ENCODE results near the gene MPPED1. TPM values are rescaled to one million over a fixed set of nuclear protein-coding genes. Genes with fewer than 3 reads are reported as not detected.

Gene MPPED1
- total and polyA plus RNA-seq, 9 donors = 0.21 to 4.5 (median 0.52) TPM

DNA sequence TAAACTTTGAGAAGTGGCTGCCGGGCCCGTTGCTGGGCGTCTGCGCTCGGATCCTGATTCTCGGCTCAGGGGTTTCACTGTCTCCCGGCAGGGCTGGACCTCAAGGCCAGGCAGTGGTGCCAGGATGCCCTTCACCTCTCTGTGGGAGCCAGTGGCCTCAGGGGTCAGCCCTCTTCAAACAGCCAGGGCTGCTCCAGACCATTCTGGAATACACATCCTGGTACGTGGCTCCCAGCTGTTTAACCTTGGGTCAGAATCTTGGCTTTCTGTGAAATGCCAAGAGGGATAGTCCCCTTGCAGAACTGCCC lies 70.5 kb downstream of the MPPED1 start:
- 24% methylated on average over 8 of the region's 8 CpGs for WGBS (ENCODE audit: insufficient coverage)
- Histone ChIP-seq H3K4me1 (ENCODE audit: control insufficient read depth, insufficient read depth, low read length) (peaks cover 14% of the 10 kb centered on the region), H3K36me3 (ENCODE audit: control insufficient read depth, insufficient read depth, low read length) (no peaks in the 10 kb centered on the region), H3K4me3 (ENCODE audit: low read length) (no peak overlapping the region), H3K27me3 (ENCODE audit: control insufficient read depth, insufficient read depth, low read length) (peaks cover 8% of the 10 kb centered on the region), H3K9me3 (replicated peaks; ENCODE audit: control insufficient read depth, low read depth, low read length) (no peaks in the 10 kb centered on the region), H3K27ac (ENCODE audit: low read length) (no peak overlapping the region)
- no peak for DNase-seq

DNA sequence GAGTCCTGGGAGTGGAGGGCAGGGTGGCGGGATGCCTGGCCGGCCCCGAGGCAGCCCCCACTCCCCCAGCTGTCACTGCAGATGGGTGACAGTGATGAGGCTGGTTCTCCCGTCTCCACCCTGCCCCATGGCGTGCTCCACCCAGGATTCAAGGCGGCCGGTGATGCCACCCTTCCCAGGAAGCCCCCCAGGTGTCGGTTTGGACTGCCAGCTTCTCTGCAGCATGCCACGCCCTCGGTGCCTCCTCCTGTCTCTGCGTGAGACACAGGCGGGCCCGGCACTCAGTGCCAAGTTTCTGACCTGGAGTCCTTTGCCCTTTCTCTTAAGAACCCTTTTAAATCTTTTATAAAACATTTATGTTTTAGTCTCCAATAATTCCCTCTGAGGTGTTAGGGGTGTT lies 71.5 kb downstream of the MPPED1 start:
- Histone ChIP-seq H3K27me3 (ENCODE audit: control insufficient read depth, insufficient read depth, low read length) (peaks cover 8% of the 10 kb centered on the region), H3K36me3 (ENCODE audit: control insufficient read depth, insufficient read depth, low read length) (no peaks in the 10 kb centered on the region), H3K9me3 (replicated peaks; ENCODE audit: control insufficient read depth, low read depth, low read length) (no peaks in the 10 kb centered on the region)

DNA sequence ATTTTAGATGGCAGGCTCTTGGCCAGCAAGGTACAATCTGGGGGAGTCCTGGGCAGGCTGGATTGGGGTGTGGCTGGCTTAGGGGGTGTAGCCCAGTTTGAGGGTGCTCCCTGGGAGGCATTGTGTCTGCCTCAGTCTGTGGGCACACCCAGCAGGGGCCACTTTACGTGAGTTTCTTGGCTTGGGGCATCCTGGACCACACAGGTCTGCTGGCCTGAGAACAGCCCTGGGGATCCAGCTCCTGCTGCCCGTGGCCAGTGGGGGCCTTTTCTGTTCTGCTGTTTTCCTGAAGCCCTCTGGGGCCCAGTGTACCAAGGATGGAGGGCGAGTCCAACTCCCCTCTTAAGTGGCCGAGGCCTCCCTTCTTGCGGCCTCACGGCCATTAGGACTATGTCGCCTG lies 71.9 kb downstream of the MPPED1 start:
- Histone ChIP-seq H3K27ac (ENCODE audit: low read length) (no peak overlapping the region), H3K27me3 (ENCODE audit: control insufficient read depth, insufficient read depth, low read length) (peaks cover 8% of the 10 kb centered on the region), H3K4me3 (ENCODE audit: low read length) (no peak overlapping the region), H3K36me3 (ENCODE audit: control insufficient read depth, insufficient read depth, low read length) (no peaks in the 10 kb centered on the region), H3K4me1 (ENCODE audit: control insufficient read depth, insufficient read depth, low read length) (peaks cover 17% of the 10 kb centered on the region), H3K9me3 (replicated peaks; ENCODE audit: control insufficient read depth, low read depth, low read length) (no peaks in the 10 kb centered on the region)
- 75% methylated on average over 7 of the region's 7 CpGs for WGBS (ENCODE audit: insufficient coverage)
- DNase-seq = no peak

More for the DNA sequence above, 71.5 kb downstream of the MPPED1 start:
- Histone ChIP-seq H3K27ac (ENCODE audit: low read length) (no peak overlapping the region), H3K4me1 (ENCODE audit: control insufficient read depth, insufficient read depth, low read length) (peaks cover 17% of the 10 kb centered on the region), H3K4me3 (ENCODE audit: low read length) (no peak overlapping the region)
- WGBS (ENCODE audit: insufficient coverage) = 80% methylated on average over 7 of the region's 13 CpGs
- no peak for DNase-seq

DNA sequence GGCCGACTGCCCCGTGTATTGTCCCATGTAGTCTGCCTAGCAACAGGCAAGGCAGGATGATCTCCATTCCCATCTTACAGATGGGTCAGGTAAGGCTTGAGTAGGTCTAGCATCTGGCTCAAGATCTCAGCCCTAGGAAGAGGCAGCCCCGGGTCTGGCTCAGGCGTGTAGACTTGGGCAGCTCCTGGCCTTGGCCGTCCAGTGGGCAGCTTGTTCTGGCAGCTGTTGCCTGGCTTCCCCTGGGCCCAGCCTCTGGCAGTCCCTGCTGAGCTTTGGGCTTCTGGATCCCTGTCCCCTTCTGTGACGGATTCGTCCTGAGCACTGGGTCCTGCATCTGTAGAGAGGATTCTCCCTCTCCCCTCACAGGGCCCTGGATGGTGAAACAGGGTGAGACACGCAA lies 72.4 kb downstream of the MPPED1 start:
- H3K4me3 ChIP-seq (ENCODE audit: low read length) = no peak overlapping the region
- DNase-seq = no peak
- WGBS (ENCODE audit: insufficient coverage) = 83% methylated on average over 5 of the region's 8 CpGs
- H3K27me3 ChIP-seq (ENCODE audit: control insufficient read depth, insufficient read depth, low read length) = peaks cover 8% of the 10 kb centered on the region
- H3K9me3 ChIP-seq (replicated peaks; ENCODE audit: control insufficient read depth, low read depth, low read length) = no peaks in the 10 kb centered on the region
- no peak overlapping the region for H3K27ac ChIP-seq (ENCODE audit: low read length)
- peaks cover 19% of the 10 kb centered on the region for H3K4me1 ChIP-seq (ENCODE audit: control insufficient read depth, insufficient read depth, low read length)
- H3K36me3 ChIP-seq (ENCODE audit: control insufficient read depth, insufficient read depth, low read length) = no peaks in the 10 kb centered on the region

DNA sequence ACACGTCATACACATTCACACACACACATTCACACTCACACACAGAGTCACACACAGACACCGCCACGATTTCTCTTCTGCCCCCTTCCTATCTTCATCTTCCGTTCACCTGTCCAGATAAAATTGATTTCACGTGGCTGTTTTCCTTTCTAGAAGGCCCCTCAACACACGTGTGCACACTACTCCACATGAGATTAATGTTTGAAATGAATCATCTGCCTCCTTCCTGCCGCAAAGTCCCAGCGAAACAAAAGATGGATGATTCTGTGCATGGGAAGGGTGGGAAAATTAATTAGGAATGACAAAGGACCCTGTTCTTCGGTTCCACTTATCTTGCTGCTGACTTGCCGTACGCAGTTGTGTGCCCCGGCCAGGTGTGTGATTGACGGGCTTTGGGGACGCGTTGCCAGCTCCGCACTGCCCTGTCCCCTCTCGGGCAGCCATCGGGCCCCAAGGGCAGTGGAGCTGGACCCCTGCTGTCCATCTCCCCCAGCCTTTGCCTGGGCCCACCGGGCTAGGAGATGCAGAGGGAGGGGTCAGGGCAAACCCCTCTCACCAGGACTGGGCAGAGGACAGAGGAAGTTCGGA lies 73.8 kb downstream of the MPPED1 start:
- WGBS (ENCODE audit: insufficient coverage) = 76% methylated on average over 12 of the region's 20 CpGs
- DNase-seq = no peak
- H3K4me1 ChIP-seq (ENCODE audit: control insufficient read depth, insufficient read depth, low read length) = peaks cover 19% of the 10 kb centered on the region
- H3K27ac ChIP-seq (ENCODE audit: low read length) = no peak overlapping the region
- no peaks in the 10 kb centered on the region for H3K36me3 ChIP-seq (ENCODE audit: control insufficient read depth, insufficient read depth, low read length)
- H3K27me3 ChIP-seq (ENCODE audit: control insufficient read depth, insufficient read depth, low read length) = peaks cover 12% of the 10 kb centered on the region
- H3K4me3 ChIP-seq (ENCODE audit: low read length) = no peak overlapping the region
- no peaks in the 10 kb centered on the region for H3K9me3 ChIP-seq (replicated peaks; ENCODE audit: control insufficient read depth, low read depth, low read length)

DNA sequence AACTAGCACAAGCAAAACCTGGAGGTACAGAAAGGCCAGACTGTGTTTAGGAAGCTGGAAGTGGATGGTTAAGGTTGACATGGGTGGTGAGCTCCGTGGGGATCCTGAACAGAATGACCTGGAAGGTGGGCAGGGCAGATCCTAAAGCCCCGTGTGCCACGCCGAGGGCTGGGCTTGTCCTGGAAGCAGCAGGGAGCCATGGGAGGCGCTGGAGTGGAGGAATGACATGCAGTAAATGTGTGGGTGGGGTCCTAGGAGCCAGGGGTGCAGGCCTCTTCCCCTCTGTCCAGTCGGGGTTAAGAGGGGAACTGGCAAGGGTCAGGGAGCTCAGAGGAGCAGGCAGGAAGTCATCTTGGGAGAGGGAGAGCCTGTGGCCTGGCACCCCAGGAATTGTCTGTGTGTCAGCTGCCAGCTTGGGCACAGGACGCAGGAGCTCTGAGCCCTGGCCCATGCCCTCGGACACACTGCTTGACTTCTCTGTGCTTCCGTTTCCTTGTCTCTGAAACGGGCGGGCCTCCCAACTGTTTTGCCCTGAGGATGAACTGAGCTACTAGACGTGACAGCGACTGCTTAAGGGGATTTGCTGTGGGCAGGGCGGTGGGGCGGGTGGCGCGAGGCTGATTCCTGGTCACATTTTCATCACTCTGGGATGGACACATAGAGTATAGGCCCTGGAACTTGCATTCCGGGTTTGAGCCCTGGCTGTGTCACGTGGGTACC lies 75.7 kb downstream of the MPPED1 start:
- Histone ChIP-seq H3K4me3 (ENCODE audit: low read length) (no peak overlapping the region), H3K9me3 (replicated peaks; ENCODE audit: control insufficient read depth, low read depth, low read length) (no peaks in the 10 kb centered on the region), H3K4me1 (ENCODE audit: control insufficient read depth, insufficient read depth, low read length) (peaks cover 8% of the 10 kb centered on the region), H3K27me3 (ENCODE audit: control insufficient read depth, insufficient read depth, low read length) (peaks cover 12% of the 10 kb centered on the region), H3K36me3 (ENCODE audit: control insufficient read depth, insufficient read depth, low read length) (no peaks in the 10 kb centered on the region), H3K27ac (ENCODE audit: low read length) (no peak overlapping the region)
- DNase-seq = no peak
- 54% methylated on average over 12 of the region's 19 CpGs for WGBS (ENCODE audit: insufficient coverage)

DNA sequence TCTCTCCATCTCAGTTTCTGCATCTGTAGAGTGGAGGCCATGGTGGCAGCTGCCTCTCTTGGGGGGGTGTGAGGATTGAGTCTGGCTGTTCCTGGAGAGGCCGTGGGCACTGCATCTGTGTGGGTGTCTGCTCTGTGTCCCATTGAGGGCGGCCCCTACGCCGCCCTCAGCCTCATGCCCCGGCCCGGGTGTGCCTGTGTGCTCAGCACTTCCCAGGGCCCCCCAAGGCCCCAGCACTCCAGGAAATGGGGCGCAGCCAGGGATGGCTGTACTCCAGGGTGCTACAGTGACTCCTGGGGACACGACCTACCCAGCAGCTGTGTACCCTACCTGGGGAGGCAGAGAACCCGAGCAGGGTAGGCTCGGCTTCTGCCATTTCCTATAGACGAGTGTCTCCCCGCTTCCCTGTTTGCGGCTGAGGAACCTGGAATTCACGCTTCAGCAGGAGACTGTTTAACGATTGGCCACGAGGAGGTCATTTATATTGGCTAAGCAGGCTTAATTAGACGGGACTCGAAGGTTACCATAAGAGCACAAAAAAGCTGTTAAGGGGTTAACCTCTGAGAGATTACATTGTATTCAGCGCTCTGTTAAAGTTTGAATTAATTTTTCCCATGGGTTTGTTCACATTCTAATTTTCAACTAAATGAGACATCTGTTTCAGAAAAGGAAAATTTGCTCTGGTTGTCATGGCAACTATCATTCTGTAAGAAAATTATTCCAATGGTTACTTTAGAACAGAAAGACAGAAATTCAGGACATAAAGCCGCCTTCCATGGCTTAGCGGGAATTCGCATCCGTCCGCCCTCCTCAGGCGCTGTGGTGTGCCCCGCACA lies 76.4 kb downstream of the MPPED1 start:
- peaks cover 12% of the 10 kb centered on the region for H3K27me3 ChIP-seq (ENCODE audit: control insufficient read depth, insufficient read depth, low read length)
- peaks cover 5% of the 10 kb centered on the region for H3K4me1 ChIP-seq (ENCODE audit: control insufficient read depth, insufficient read depth, low read length)
- DNase-seq = peak; percentile 66
- H3K27ac ChIP-seq (ENCODE audit: low read length) = no peak overlapping the region
- no peak overlapping the region for H3K4me3 ChIP-seq (ENCODE audit: low read length)
- no peaks in the 10 kb centered on the region for H3K9me3 ChIP-seq (replicated peaks; ENCODE audit: control insufficient read depth, low read depth, low read length)
- 39% methylated on average over 23 of the region's 26 CpGs for WGBS (ENCODE audit: insufficient coverage)
- H3K36me3 ChIP-seq (ENCODE audit: control insufficient read depth, insufficient read depth, low read length) = no peaks in the 10 kb centered on the region

DNA sequence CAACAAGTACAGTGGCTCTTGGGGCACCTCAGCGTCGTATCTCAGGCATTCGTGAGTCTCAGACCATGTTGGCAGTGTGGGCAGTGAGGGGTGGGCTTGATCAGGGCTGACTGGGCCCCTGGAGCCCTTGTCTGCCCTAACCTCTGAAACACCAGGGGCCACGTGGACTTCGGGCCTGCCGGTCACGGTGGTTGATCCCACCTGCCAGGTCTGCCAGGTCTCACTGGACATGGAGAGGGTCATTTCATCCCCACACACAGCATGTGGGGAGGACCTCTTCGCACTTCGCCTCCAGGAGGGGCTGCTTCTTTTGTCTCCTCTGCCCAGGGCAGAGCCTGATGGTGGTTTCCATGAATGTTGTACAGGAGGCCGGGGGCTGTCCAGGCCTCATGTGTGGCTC lies 77.1 kb downstream of the MPPED1 start:
- 49% methylated on average over 7 of the region's 10 CpGs for WGBS (ENCODE audit: insufficient coverage)
- H3K4me3 ChIP-seq (ENCODE audit: low read length) = no peak overlapping the region
- no peaks in the 10 kb centered on the region for H3K9me3 ChIP-seq (replicated peaks; ENCODE audit: control insufficient read depth, low read depth, low read length)
- H3K36me3 ChIP-seq (ENCODE audit: control insufficient read depth, insufficient read depth, low read length) = no peaks in the 10 kb centered on the region
- DNase-seq = no peak
- H3K27ac ChIP-seq (ENCODE audit: low read length) = no peak overlapping the region
- peaks cover 12% of the 10 kb centered on the region for H3K27me3 ChIP-seq (ENCODE audit: control insufficient read depth, insufficient read depth, low read length)
- H3K4me1 ChIP-seq (ENCODE audit: control insufficient read depth, insufficient read depth, low read length) = peaks cover 5% of the 10 kb centered on the region

DNA sequence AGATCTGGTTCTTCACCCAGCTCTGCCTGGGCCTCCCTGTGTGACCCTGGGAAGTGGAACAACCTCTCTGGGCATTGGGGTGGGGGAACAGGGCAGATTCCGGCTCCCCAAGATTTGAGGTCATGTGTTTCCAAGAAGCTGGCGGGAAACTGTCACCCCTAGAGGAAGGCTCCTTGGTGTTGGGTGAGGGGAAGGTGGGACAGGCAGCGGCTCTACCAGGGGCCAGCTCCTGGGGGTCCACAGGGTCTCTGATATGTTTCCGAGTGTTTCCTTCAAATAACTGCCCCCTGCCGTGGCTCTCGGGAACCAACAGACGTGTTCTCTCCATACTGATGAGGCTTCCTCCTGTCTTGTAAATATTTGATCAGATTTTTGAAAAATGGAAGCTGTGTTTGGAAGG lies 78.5 kb downstream of the MPPED1 start:
- peaks cover 5% of the 10 kb centered on the region for H3K4me1 ChIP-seq (ENCODE audit: control insufficient read depth, insufficient read depth, low read length)
- peaks cover 12% of the 10 kb centered on the region for H3K27me3 ChIP-seq (ENCODE audit: control insufficient read depth, insufficient read depth, low read length)
- H3K4me3 ChIP-seq (ENCODE audit: low read length) = no peak overlapping the region
- no peak overlapping the region for H3K27ac ChIP-seq (ENCODE audit: low read length)
- DNase-seq = no peak
- H3K36me3 ChIP-seq (ENCODE audit: control insufficient read depth, insufficient read depth, low read length) = no peaks in the 10 kb centered on the region
- 88% methylated on average over 5 of the region's 7 CpGs for WGBS (ENCODE audit: insufficient coverage)
- H3K9me3 ChIP-seq (replicated peaks; ENCODE audit: control insufficient read depth, low read depth, low read length) = no peaks in the 10 kb centered on the region

DNA sequence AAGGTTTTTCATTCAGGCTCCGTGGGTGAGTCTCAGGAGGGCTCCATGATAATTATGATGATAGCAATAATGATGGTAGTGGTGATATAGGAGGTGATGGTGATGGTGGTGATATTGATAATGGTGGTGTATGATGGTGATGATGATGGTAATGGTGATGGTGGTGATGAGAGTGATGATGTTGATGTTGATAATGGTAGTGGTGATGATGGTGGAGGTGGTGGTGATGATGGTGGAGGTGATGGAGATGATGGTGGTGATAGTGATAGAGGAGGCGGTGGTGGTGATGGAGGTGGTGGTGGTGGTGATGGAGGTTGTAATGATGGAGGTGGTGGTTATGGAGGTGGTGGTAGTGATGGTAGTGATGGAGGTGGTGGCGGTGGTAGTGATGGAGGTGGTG lies 79.4 kb downstream of the MPPED1 start:
- no peak for DNase-seq
- WGBS (ENCODE audit: insufficient coverage) = 48% methylated on average over 3 of the region's 3 CpGs
- H3K27ac ChIP-seq (ENCODE audit: low read length) = no peak overlapping the region
- peaks cover 5% of the 10 kb centered on the region for H3K4me1 ChIP-seq (ENCODE audit: control insufficient read depth, insufficient read depth, low read length)
- no peaks in the 10 kb centered on the region for H3K9me3 ChIP-seq (replicated peaks; ENCODE audit: control insufficient read depth, low read depth, low read length)
- no peaks in the 10 kb centered on the region for H3K36me3 ChIP-seq (ENCODE audit: control insufficient read depth, insufficient read depth, low read length)
- peaks cover 8% of the 10 kb centered on the region for H3K27me3 ChIP-seq (ENCODE audit: control insufficient read depth, insufficient read depth, low read length)
- no peak overlapping the region for H3K4me3 ChIP-seq (ENCODE audit: low read length)
